HCT116 (cell line): ENCODE measurements around the gene UGGT2. TPM values are rescaled to one million over a fixed set of nuclear protein-coding genes. Genes with fewer than 3 reads are reported as not detected.

Source experiments
- ATAC-seq: fragments of 200-7000 bp; cut with Tn5 transposase; 2 replicates; pipeline ENCODE4 v1.9.1; 2020; ENCODE audit warnings: mild to moderate bottlenecking, moderate library complexity
- BruUV-seq: library from RNA; stranded (reverse); fragments of 400-500 nt; replicated peaks from 2 replicates; lab custom pipeline; 2021; lab: Mats Ljungman, UMichigan
- CTCF ChIA-PET: fragments of 300-600 bp; sonication (Branson Sonifier 250); formaldehyde crosslinking; loops from one replicate; lab custom pipeline; 2021; ENCODE audit warnings: antibody characterized with exemption; lab: Charles Lee
- POLR2A ChIA-PET: fragments of 300-600, 350-600 bp; sonication (Branson Sonifier 250); formaldehyde crosslinking; loops from one replicate; lab custom pipeline; 2021; ENCODE audit warnings: antibody characterized with exemption; lab: Charles Lee
- RAD21 ChIA-PET, 2 experiments: fragments of 300-600 bp; sonication (Branson Sonifier 250); formaldehyde crosslinking; loops; one replicate each; lab custom pipeline; 2023; ENCODE audit warnings: low total read pairs in 2 of 2; ENCODE audit not compliant: uncharacterized antibody in 2 of 2, unreplicated experiment in 2 of 2, low non-redundant PET in 1 of 2; lab: Charles Lee
- DNase-seq: peaks from one replicate; pipeline ENCODE4 v3.0.0-alpha.2; 2010; ENCODE audit warnings: low read depth, low spot score
- H2AFZ ChIP-seq: fragments of 200-600 bp; shearing (Covaris generic), sonication (generic); 2 replicates; pipeline ENCODE4 v1.6.1; 2017; ENCODE audit warnings: low read depth, mixed run types, mixed read lengths, antibody characterized with exemption, low read length; ENCODE audit not compliant: poor library complexity, severe bottlenecking
- H3K27ac ChIP-seq: 2 replicates; pipeline ENCODE4 v1.5.1; 2012; ENCODE audit warnings: low read depth, low read length
- H3K27me3 ChIP-seq: fragments of 200-600 bp; sonication (generic); 2 replicates; pipeline ENCODE4 v1.6.1; 2016; ENCODE audit warnings: mixed run types, low read length, mixed read lengths; ENCODE audit not compliant: insufficient read depth
- H3K36me3 ChIP-seq, 2 experiments: fragments of 200-500 bp in 1 of 2; fragments of 200-600 bp in 1 of 2; sonication (Bioruptor generic) in 1 of 2; sonication (generic) in 1 of 2; 2 replicates each; pipeline versions ENCODE4 v1.5.1 to v1.6.1; 2014 to 2016; ENCODE audit warnings: low read length in 2 of 2, inconsistent platforms in 1 of 2, mixed read lengths in 1 of 2, mixed run types in 1 of 2; ENCODE audit not compliant: insufficient read depth in 2 of 2, control insufficient read depth in 1 of 2
- H3K4me1 ChIP-seq, 2 experiments: fragments of 200-600 bp in 1 of 2; sonication (generic) in 1 of 2; 2 replicates each; pipeline versions ENCODE4 v1.5.1 to v1.6.1; 2012 to 2017; ENCODE audit warnings: low read length in 2 of 2, inconsistent platforms in 1 of 2, mild to moderate bottlenecking in 1 of 2, mixed read lengths in 1 of 2, mixed run types in 1 of 2, moderate library complexity in 1 of 2; ENCODE audit not compliant: insufficient read depth in 2 of 2, control insufficient read depth in 1 of 2
- H3K4me2 ChIP-seq: fragments of 200-600 bp; sonication (generic); 2 replicates; pipeline ENCODE4 v1.6.1; 2017; ENCODE audit warnings: mixed run types, low read length, mixed read lengths
- H3K4me3 ChIP-seq, 2 experiments: fragments of 200-600 bp in 1 of 2; sonication (generic) in 1 of 2; replicated peaks in 1 of 2; 2 replicates each; pipeline ENCODE4 v1.5.1; 2011 to 2016; ENCODE audit warnings: low read length in 2 of 2, control low read depth in 1 of 2, low read depth in 1 of 2, mild to moderate bottlenecking in 1 of 2, mixed read lengths in 1 of 2, mixed run types in 1 of 2
- H3K79me2 ChIP-seq: fragments of 200-600 bp; sonication (generic); 2 replicates; pipeline ENCODE4 v1.6.1; 2017; ENCODE audit warnings: mild to moderate bottlenecking, mixed run types, low read length, moderate library complexity, mixed read lengths; ENCODE audit not compliant: insufficient read depth
- H3K9ac ChIP-seq: fragments of 200-600 bp; sonication (generic); 2 replicates; pipeline ENCODE4 v1.6.1; 2016; ENCODE audit warnings: low read length, mixed read lengths
- H3K9me2 ChIP-seq: fragments of 200-600 bp; sonication (generic), shearing (Covaris generic); 2 replicates; pipeline ENCODE4 v1.6.1; 2017; ENCODE audit warnings: mixed run types, mild to moderate bottlenecking, moderate library complexity; ENCODE audit not compliant: insufficient read depth
- H3K9me3 ChIP-seq, 2 experiments: fragments of 200-500 bp in 1 of 2; fragments of 200-600 bp in 1 of 2; sonication (Bioruptor generic) in 1 of 2; sonication (generic) in 1 of 2; 2 replicates each; pipeline ENCODE4 v1.6.1; 2014 to 2017; ENCODE audit warnings: low read length in 2 of 2, mixed read lengths in 2 of 2, inconsistent platforms in 1 of 2, low read depth in 1 of 2, mild to moderate bottlenecking in 1 of 2, mixed run types in 1 of 2, moderate library complexity in 1 of 2; ENCODE audit not compliant: control insufficient read depth in 1 of 2, insufficient read depth in 1 of 2
- H4K20me1 ChIP-seq: fragments of 200-600 bp; sonication (generic), shearing (Covaris generic); 2 replicates; pipeline ENCODE4 v1.6.1; 2017; ENCODE audit warnings: mixed run types, mild to moderate bottlenecking, moderate library complexity; ENCODE audit not compliant: insufficient read depth
- ATF3 ChIP-seq: IDR thresholded peaks from 2 replicates; pipeline ENCODE4 v1.6.1; 2012
- CBX3 ChIP-seq: IDR thresholded peaks from 2 replicates; pipeline ENCODE4 v1.6.1; 2012; ENCODE audit warnings: low read depth
- CEBPB ChIP-seq: IDR thresholded peaks from 2 replicates; pipeline ENCODE4 v1.6.1; 2012; ENCODE audit warnings: low read depth
- CTCF ChIP-seq, 3 experiments: fragments of 200-600 bp in 1 of 3; sonication (generic) in 1 of 3; IDR thresholded peaks in 2 of 3; conservative IDR thresholded peaks in 1 of 3; 2 replicates each; pipeline ENCODE4 v1.5.1; 2012 to 2017; ENCODE audit warnings: low read depth in 2 of 3, low read length in 2 of 3, antibody characterized with exemption in 1 of 3, borderline replicate concordance in 1 of 3, control low read depth in 1 of 3, mild to moderate bottlenecking in 1 of 3, mixed read lengths in 1 of 3, mixed run types in 1 of 3, moderate library complexity in 1 of 3; ENCODE audit not compliant: insufficient read depth in 1 of 3
- EZH2 ChIP-seq: fragments of 200-600 bp; sonication (generic); IDR thresholded peaks from 2 replicates; pipeline ENCODE4 v1.6.1; 2017; ENCODE audit warnings: antibody characterized with exemption, mixed run types
- EZH2phosphoT487 ChIP-seq: fragments of 200-600 bp; IDR thresholded peaks from 2 replicates; pipeline ENCODE4 v1.6.1; 2018; ENCODE audit warnings: antibody characterized with exemption, borderline replicate concordance
- JUND ChIP-seq: IDR thresholded peaks from 2 replicates; pipeline ENCODE4 v1.6.1; 2012
- MAX ChIP-seq: IDR thresholded peaks from 2 replicates; pipeline ENCODE4 v1.6.1; 2012
- POLR2A ChIP-seq: IDR thresholded peaks from 2 replicates; pipeline ENCODE4 v1.7.0; 2011; ENCODE audit warnings: borderline replicate concordance; ENCODE audit not compliant: insufficient read depth, insufficient read length; ENCODE audit errors: extremely low read depth
- POLR2AphosphoS5 ChIP-seq: IDR thresholded peaks from 2 replicates; pipeline ENCODE4 v1.6.1; 2011; ENCODE audit warnings: mild to moderate bottlenecking, low read depth, low read length, moderate library complexity
- RAD21 ChIP-seq: IDR thresholded peaks from 2 replicates; pipeline ENCODE4 v1.6.1; 2012; ENCODE audit warnings: low read depth, mild to moderate bottlenecking
- SIN3A ChIP-seq: IDR thresholded peaks from 2 replicates; pipeline ENCODE4 v1.6.1; 2012; ENCODE audit warnings: low read depth
- SP1 ChIP-seq: IDR thresholded peaks from 2 replicates; pipeline ENCODE4 v1.6.1; 2012; ENCODE audit warnings: low read depth
- SRF ChIP-seq: IDR thresholded peaks from 2 replicates; pipeline ENCODE4 v1.6.1; 2012; ENCODE audit warnings: low read depth
- TCF7L2 ChIP-seq: IDR thresholded peaks from 2 replicates; pipeline ENCODE4 v1.7.0; 2011; ENCODE audit warnings: borderline replicate concordance, inconsistent platforms; ENCODE audit not compliant: insufficient read depth, insufficient read length; ENCODE audit errors: extremely low read depth
- YY1 ChIP-seq: IDR thresholded peaks from 2 replicates; pipeline ENCODE4 v1.6.1; 2011; ENCODE audit warnings: low read length, low read depth, moderate library complexity, mild to moderate bottlenecking; ENCODE audit not compliant: insufficient replicate concordance; ENCODE audit errors: extremely low read depth
- ZBTB33 ChIP-seq: IDR thresholded peaks from 2 replicates; pipeline ENCODE4 v1.6.1; 2011; ENCODE audit warnings: mild to moderate bottlenecking, low read length, moderate library complexity; ENCODE audit not compliant: insufficient replicate concordance; ENCODE audit errors: extremely low read depth
- ZFX ChIP-seq: fragments of 450-650 bp; IDR thresholded peaks from 2 replicates; pipeline ENCODE4 v1.6.1; 2017
- ZNF274 ChIP-seq: fragments of 200-500 bp; sonication (Bioruptor generic); IDR thresholded peaks from 2 replicates; pipeline ENCODE4 v1.6.1; 2014; ENCODE audit warnings: mild to moderate bottlenecking, low read depth, low read length, inconsistent platforms
- intact Hi-C: fragments of 100-400 bp; cut with micrococcal nuclease; formaldehyde crosslinking; loops from 2 replicates; pipeline ENCODE4 v1.10.0; 2022
- total RNA-seq: library from RNA; stranded (reverse); gene quantifications from one replicate; pipeline ENCODE4 v1.2.1, GENCODE V29; 2021; ENCODE audit not compliant: unreplicated experiment

The UGGT2 gene
- total RNA-seq, 1 experiment from 2014 or later: 27.1 TPM

- no peaks in the 10 kb centered on the region for H3K9me3 ChIP-seq
- no peak overlapping the region for H3K9ac ChIP-seq
- no TSS peak for BruUV-seq
- no peak overlapping the region for H3K4me2 ChIP-seq
- ChIA-PET RAD21 (no interaction called here), CTCF (no interaction called here), POLR2A (no interaction called here)
- DNase-seq (no peak), ATAC-seq (no peak)
- TF ChIP-seq POLR2AphosphoS5: no peak
- TF ChIP-seq SIN3A: no peak
- no peak for TF ChIP-seq ZNF274
- TF ChIP-seq JUND: no peak
- no peak for TF ChIP-seq ATF3
- no peak for TF ChIP-seq EZH2
- no peak for TF ChIP-seq SP1
- TF ChIP-seq MAX: no peak
- no peak for TF ChIP-seq CTCF (IDR thresholded peaks at IDR 0.05 in 2 of 3, conservative IDR thresholded peaks at IDR 0.05 in 1 of 3; ENCODE audit: borderline replicate concordance in 1 of 3, insufficient read depth in 1 of 3, low read depth in 2 of 3, low read length in 2 of 3)
- no peak for TF ChIP-seq POLR2A
- TF ChIP-seq TCF7L2: no peak
- no peak for TF ChIP-seq CBX3
- no peak for TF ChIP-seq YY1
- no peak for TF ChIP-seq CEBPB
- TF ChIP-seq ZFX: no peak
- TF ChIP-seq RAD21: no peak
- TF ChIP-seq SRF: no peak
- no peak for TF ChIP-seq ZBTB33
- no peak for TF ChIP-seq EZH2phosphoT487
- H3K79me2 ChIP-seq: no peaks in the 10 kb centered on the region
- H3K9me2 ChIP-seq: no peaks in the 10 kb centered on the region
- no peak overlapping the region for H2AFZ ChIP-seq
- no peak overlapping the region for H3K27ac ChIP-seq
- no peaks in the 10 kb centered on the region for H3K27me3 ChIP-seq
- no peaks in the 10 kb centered on the region for H3K4me1 ChIP-seq
- no peaks in the 10 kb centered on the region for H4K20me1 ChIP-seq
- intact Hi-C loops: no loop called here
- no peaks in the 10 kb centered on the region for H3K36me3 ChIP-seq
- no peak overlapping the region for H3K4me3 ChIP-seq
Measured at GRCh38 chr13:95914991-95915501, 138.2 kb downstream of the UGGT2 start.
